SK-MEL-5 (cell line): ENCODE data around the gene STAT6. TPM values are rescaled to one million over a fixed set of nuclear protein-coding genes. Genes with fewer than 3 reads are reported as not detected.

Experiments
- DNase-seq: peaks from one replicate; pipeline ENCODE4 v3.0.0-alpha.2; 2016; ENCODE audit warnings: low read depth, low spot score
- in situ Hi-C: cut with HindIII; loops from 2 replicates; pipeline ENCODE4 v1.10.0; 2016; ENCODE audit warnings: low sequenced_read_pairs, high pct_unique_total_duplicates, low pct_unique_long_range_greater_than_20kb
- total RNA-seq: library from RNA; depleted of rRNA; stranded (reverse); fragments of >200 nt; shearing (Covaris generic); gene quantifications from 2 replicates; pipeline ENCODE4 v1.2.3, GENCODE V29; 2014

Gene STAT6
- total RNA-seq, 1 experiment from 2014 or later, result 39.6 TPM

DNA sequence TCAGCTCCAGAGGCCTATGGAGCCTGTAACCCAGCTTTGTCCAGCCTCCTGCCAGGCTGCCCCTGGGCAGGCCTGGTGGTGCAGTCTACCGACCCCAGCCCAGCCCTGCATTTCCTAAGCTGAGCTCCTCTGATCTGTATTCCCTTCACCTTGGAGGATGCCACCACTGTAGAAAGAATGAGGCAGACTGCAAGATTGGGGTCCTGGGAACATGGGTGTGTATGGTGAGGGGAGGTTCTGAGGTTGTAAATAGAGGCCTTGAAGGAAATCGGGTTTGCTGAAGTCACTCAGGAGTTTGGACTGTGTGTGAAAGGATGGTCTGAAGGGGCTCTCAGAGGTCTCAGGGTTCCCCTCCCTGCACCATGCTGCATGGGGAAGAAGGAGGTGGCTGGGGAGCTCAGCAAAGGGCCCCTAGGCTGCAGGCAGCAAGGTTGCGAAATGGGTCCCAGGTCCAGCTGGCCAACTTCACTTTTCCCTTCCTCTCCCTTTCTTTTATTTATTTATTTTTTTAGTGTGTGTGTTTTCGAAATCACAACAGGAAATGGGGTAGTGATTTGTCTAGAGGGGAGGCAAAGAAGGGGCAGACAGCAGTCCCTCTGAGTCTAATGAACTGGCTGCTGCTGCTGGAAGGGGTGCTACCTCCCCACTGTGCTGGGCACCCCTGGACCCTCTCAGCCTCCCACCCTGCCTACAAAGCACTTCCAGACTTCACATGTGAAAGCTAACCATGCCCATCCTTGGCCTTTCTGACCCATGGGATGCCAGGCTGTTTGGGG is 37.5 kb upstream of the STAT6 start:
- DNase-seq, result no peak
- in situ Hi-C loops, result no loop called here

DNA sequence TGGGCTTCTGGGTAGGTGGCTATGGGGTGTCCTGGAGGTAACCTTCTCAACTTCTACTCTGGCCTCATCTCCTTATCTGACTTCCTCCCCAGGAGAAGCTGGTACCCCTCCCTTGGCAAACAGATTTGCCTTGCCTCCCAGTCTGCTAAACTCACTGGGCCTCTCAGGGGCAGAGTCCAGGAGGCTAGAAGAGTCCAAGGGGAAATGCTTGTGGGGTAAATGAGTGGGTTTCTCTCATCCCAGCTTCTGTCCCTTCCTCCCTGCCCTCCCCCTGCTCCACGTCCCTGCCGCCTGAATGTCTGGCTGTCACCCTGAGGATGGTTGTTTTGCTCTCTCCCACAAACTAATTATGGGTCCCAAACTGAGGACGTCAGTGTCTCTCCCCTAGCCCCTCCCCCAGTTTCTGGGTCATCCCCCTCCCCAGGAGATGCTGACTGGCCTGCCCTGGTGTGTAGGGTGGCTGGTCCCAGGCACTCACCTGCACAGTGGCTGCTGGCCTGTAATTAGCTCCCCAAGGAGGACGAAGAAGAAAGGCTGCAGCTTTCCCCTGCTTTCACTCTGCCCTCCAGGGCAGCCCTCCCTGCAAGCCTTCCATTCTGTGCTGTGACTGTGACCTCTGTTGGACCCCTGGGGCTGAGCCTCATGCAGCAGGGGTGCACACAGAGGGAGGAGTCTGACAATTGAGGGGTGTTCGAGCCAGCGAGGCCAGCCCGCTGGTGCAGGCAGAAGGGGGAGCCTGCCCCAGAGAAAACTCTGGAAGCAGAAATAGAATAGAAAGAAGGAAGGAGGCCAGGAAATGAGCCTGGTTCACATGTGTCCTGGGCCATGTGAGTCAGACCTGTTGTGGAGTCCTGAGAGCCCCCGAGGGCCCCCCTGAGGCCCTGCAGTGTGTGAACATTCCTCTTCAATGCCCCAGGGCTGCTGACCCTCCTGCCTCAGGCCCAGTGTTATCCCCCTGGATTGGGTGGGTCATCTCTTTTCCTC is 36.1 kb upstream of the STAT6 start, which contains the start of gene LRP1-AS:
Gene LRP1-AS, minus strand, starts transcription at position 659 of the 984 bp plus-strand sequence.
- DNase-seq, result no peak
- in situ Hi-C loops, result no loop called here

DNA sequence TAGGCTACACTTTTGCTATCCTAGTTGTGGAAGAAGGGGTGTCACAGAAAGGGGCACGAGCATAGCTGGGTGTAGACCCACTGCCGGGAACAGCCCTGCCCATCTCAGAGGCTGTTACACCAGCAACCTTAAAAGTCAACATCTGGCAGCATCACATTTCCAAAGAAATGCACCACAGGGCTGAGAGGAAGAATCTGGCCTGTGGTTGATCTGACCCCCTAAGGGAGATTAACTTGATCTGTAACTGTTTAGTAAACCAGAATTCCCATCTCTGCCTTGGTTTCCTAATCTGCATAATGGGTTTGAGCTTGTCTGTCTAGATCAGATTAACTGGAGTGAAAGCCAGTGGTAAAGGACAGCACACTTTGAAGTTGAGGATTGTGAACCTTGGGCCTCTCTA is 34.9 kb upstream of the STAT6 start:
- in situ Hi-C loops, result no loop called here
- DNase-seq, result no peak

DNA sequence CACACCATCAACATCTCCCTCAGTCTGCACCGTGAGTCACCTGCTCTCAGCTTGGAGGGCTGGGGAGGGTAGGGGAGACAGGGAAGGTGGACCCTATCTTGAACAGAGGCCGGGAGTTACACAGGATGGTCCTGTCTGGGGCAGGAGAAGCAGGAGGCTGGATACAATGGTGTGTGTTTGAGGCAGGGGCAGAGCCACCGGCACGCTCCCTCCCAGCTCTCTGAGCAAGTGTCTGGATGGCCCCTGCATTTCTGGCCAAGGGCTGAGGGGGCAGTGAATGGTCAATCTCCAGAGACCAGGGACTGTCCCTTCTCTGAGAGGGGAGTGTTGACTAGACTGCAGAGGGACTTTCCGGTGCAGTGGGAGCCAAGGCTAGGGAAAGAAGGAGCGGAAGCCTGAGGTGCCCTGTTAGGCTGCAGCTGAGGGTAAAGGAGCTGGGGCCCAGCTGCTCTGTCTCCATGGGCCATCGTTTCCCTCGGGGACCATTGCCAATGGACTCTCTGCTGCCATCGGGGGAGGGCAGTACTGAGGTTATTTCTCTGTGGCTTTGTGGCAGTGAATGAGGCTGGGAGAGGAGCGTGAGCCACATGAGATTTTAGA is 34.4 kb upstream of the STAT6 start:
- in situ Hi-C loops, result no loop called here
- DNase-seq, result no peak

DNA sequence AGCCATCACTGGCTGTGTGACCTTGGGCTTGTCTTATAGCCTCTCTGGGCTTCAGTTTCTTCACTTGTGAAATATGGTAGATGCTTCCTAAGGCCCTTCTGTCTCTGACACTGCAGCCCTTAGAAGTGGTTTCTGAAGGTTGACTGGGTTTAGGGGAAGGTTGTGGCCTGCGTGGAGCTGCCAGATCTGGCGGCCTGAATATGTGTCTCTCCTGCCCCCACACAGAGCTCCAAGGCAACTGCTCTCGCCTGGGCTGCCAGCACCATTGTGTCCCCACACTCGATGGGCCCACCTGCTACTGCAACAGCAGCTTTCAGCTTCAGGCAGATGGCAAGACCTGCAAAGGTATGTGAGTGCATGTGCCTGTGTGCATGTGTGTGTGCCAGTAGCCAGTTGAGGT is 32.3 kb upstream of the STAT6 start:
- in situ Hi-C loops, result no loop called here
- DNase-seq, result no peak

DNA sequence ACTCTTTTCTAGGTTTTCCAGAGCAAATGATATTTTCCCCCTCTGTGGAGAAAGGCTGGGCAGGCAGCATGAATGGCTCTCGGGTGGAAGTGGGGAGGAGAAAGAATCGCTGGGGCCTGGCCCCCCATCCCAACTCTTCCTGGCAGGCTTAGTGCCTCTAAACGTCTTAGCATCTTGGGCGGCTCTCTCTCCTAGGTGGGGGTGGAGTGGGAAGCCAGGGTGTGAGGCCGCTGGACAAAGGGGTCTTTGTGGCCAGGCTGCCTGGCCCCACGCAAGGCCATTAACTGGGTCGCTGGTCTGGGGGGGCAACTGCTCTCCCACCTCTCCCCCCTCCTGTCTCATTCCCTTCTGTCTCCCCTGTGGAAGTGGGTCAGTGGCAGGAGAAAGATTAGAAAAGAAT is 31.6 kb upstream of the STAT6 start:
- no peak for DNase-seq
- in situ Hi-C loops, result no loop called here

DNA sequence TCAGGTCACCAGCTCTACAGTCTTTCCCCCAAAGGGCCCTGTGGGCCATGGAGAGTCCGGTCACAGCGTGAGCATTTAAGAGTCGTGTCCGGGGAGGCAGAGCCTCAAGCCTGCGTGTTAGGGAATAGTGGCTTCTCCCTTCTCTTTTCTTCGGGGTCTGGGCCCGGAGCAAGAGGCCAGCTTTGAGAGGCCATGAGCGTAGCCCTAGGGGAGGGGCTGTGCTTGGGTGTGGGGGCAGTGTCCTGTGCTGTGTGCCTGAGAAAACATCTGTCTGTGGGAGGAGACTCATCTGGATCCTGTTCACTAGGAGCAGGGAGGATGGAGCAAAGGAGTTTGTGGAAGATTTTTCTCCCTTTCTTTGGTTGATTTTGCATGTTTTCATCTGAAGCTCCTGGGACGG is 31.0 kb upstream of the STAT6 start:
- in situ Hi-C loops, result no loop called here

DNA sequence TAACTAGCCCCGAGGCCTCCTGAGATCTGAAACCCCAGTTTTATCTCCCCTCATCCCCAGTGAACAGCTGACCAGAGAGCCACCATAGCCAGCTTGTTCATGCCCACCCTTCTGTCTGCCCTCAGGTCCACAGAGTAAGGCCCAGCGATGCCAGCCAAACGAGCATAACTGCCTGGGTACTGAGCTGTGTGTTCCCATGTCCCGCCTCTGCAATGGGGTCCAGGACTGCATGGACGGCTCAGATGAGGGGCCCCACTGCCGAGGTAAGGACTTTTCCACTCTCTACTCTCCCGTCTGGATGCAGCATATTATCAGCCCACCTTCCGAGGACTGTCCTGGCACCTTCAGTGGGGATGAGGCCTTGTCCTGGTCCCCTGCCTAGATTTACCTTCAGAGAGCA is 30.1 kb upstream of the STAT6 start:
- in situ Hi-C loops, result no loop called here

More for the DNA sequence above, 31.0 kb upstream of the STAT6 start:
- DNase-seq, result no peak

DNA sequence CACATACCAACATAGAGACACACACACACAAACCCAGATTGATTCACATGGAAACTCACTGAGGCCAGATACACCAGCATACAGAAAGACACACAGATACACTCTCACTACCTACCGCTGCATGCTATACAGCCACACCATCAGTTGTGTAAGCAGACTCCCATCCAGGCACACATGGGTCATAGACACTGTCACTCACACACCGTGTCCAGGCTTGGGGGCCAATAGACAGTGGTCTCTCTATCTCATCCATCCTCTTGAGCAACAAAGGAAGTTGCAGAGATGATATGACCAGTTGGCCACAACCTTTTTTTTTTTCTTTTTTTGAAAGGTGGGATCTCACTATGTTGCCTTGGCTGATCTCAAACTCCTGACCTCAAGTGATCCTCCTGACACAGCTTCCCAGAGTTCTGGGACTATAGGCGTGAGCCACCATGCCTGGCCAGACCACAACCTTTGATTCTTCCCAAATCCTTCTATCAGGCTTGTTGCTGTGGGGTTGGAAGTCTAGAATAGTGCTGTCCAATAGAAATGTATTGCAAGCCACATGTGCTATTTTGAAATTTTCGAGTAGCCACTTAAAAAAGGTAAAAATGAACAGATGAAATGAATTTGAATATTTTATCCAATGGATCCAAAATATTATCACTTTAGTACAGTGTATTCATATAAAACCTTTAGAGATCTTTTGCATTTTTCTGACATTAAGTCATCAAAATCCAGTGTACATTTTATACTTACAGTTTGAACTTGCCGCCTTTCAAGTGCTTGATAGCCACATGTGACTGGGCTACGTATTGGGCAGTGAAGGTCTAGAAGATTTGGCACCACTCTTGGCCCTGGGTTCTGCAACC is 28.9 kb upstream of the STAT6 start:
- in situ Hi-C loops, result no loop called here
- no peak for DNase-seq

More for the DNA sequence above, 30.1 kb upstream of the STAT6 start:
- no peak for DNase-seq

DNA sequence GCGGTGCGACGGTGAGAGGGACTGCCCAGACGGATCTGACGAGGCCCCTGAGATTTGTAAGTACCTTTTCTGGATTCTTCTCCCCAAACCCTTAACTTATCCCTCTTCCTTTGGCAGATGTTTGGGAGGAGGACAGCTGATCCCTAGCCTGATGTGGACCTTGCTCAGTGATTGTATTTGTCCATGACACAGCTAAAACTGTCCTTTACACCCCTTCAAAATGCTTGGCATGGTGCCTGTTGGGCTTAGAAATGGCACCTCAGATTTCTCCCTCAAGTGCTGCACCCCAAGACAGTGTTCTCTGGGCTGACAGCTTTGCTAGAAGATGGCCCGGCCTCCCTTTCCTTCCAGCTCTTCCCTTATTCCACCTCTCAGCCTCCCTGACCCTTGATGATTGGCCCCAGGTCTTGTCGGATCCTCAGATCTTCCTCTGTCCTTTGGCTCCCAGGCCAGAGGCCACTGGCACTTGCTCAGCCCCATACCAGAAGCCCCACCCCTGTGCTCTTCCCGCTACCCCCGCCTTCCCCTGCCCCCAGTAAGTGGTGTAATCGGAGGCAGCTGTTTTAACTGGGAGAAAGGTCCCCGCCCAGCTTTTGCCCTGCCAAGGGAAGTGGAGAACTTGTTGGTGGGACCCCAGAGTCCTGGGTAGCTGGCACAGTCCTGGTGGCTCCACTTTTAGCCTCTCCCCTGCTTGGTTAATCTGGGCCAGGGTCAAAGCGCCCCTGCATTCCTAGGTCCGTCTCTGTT is 27.5 kb upstream of the STAT6 start:
- in situ Hi-C loops, result no loop called here
- no peak for DNase-seq

DNA sequence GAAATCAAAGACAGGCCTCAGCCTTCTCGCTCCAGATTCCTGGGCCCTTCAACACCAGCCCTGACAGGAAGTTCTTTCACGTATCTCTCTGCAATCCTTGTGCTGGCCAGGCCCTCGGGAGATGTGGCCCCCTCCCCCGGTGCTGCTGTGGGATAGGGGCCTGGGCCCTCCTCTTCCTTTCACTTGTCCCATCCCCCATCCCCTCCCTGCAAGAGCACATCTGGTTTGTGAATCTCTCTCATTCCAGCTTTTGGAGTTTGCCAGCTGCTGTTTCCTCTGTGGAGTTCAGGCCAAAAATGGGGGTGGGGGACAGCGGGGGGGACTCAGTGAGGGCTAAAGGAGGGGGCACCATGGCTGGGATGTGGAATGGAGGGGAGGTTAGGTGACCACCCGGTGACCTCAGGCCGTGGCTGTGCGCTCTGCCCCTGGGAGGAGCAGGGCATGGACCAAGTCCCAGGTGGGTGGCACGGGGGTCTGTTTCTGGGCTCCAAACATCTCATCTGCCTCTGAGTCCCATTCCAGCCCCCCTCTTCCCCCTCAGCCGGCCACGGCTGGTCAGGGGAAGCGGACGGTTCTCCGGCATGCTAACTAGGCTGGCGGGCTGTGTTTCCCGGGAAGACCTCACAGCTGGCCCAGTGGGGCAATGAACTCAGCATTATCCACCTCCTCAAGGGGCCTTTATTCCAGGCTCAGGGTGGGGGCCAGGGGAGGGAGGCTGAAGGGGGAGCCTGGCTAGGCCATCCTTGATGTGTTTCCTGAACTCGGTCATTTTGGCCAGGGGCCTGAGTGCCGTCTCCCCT is 24.6 kb upstream of the STAT6 start:
- in situ Hi-C loops, result no loop called here
- no peak for DNase-seq

DNA sequence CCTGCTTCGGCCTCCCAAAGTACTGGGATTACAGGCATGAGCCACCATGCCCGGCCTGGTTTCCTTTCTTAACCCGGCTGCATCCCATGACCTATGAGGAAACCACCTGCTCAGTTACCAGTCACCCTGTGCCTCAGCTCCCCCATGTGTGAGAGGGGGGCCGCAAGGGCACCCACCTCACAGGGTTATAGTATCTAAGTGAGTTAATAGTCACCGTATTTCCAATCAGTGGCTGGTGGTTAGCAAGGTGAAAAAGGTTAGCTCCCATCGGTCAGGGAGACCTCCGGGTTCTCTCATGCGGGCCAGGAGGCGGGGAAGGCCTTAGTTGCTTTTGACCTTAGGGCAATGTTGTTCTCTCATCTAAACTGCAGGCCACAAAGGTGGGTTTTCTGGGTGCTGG is 23.8 kb upstream of the STAT6 start:
- in situ Hi-C loops, result no loop called here
- DNase-seq, result no peak

DNA sequence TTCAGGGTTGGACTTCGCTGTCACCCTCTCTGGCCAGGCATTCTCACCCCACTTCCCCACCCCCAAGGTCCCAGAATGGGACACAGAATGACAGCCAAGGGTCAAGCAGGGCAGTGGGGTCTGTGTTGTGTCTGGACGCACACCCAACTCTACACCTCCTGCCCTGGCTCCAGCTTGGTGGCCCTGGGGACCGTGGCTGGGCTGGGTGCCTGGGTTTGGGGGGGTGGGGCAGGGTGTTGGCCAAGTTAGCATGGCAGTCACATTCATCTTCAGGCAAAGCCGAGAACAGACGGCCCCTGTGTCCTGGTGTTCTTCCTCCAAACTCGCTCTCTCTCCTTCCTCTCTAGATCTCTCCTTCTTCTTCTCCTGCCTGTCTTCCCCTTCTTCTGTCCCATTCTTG is 22.8 kb upstream of the STAT6 start:
- DNase-seq, result no peak
- in situ Hi-C loops, result no loop called here

DNA sequence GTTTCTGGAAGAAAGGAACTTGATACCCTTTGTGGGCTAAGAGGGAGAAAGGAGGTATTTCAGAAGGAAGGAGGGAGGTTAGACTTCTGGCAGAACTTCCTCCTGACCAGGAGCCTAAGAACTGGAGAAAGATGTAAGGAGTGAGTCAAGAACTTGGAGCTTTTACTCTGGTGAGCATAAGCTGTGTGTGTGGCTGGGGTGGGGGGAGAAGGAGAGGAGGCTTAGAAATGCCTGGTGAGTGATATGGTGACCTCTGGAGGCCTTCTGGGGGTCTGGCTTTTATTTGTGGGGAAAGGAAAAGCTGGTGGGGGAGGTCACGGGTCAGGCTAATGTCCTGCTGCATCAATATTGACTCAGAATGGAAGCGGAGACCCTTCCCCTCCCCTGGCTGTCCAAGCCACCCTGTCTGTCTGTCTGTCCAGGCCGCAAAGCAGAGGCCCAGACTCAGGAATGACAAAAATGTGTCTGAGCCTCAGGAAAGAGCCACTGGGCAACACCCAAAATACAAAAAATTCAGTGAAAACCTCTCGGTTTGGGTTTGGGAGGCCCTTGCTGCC is 21.9 kb upstream of the STAT6 start:
- no peak for DNase-seq
- in situ Hi-C loops, result no loop called here

DNA sequence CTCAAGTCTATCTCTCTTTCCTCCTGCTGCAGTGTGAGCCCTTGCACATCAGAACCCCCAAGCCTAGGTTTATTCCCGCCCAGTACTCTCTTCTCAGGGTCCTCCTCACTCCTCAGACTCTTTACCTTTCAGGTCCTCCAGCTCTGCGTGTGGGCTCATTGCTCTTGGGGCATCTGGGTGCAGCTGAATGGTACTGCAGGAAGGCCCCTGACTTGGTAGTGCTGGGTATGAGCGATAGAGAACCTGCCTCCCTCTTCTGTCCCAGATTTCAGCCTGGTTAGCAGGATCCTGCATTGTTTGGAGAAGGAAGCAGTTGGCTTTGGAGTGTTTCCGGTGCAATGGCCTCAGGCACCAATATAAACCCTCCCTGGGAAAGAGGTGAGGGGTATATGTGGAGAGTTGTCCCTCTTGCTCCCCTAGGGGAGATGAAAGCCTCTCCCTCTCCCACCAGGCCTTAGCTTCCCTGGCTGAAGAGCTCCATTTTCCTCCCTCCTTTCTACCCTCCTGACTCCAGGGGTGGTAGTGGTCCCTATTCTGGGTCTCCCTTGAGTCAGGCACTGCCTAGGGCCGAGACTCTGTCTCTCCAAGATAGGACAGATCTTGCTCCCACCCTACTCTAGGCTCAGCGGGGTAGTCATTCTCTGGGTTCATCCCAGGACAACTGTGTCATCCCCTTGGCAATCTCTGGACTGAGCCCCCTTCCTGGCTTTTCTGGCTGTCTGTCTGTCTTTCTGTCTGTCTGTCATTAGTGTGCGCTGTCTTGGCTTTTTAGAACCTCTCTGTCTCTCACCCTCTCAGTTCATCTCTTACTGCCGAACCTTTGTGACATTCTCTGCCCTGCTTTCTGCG is 21.0 kb upstream of the STAT6 start:
- in situ Hi-C loops, result no loop called here
- DNase-seq, result no peak
